GM13976 (cell line): ENCODE data around the gene ERC1.
"Not testable (repeated sequence)": the region's sequence is repeated elsewhere in the genome, so short reads cannot be mapped to it uniquely, and the experiment has no call there.

Source experiments
- DNase-seq: peaks from one replicate; pipeline ENCODE4 v3.0.0; 2012; ENCODE audit warnings: low spot score
- in situ Hi-C: fragments of 300-500 bp; cut with MboI; formaldehyde crosslinking; loops from one replicate; pipeline ENCODE4 v1.12.0; 2022; ENCODE audit warnings: low sequenced_read_pairs, mixed read lengths, inconsistent platforms; ENCODE audit not compliant: unreplicated experiment
- TF ChIP-seq, protein P1 (sequence below): IDR thresholded peaks from 2 replicates; pipeline ENCODE4 v1.5.1; 2012; ENCODE audit warnings: borderline replicate concordance, mild to moderate bottlenecking; ENCODE audit not compliant: insufficient read depth; ENCODE audit errors: extremely low read depth, missing control alignments, control extremely low read depth

Gene ERC1

DNA sequence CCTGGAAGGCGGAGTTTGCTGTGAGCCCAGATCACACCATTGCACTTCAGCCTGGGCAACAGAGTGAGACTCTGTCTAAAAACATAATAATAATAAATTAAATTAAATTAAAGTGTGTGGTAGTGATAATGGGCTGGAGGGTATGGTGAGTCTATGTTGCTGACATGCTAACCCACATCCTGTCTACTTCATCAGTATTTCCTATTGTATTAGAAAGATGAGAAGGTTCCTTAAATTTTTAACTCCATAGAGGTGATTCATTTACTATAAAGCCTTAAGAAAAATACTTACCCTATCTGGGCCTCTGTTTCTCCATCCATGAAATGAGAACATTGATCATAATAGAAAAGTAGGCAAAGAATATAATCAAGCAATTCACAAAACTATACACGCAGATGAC, 322.9 kb downstream of the ERC1 start:
- in situ Hi-C loops: no loop called here
- TF ChIP-seq, protein P1, sequence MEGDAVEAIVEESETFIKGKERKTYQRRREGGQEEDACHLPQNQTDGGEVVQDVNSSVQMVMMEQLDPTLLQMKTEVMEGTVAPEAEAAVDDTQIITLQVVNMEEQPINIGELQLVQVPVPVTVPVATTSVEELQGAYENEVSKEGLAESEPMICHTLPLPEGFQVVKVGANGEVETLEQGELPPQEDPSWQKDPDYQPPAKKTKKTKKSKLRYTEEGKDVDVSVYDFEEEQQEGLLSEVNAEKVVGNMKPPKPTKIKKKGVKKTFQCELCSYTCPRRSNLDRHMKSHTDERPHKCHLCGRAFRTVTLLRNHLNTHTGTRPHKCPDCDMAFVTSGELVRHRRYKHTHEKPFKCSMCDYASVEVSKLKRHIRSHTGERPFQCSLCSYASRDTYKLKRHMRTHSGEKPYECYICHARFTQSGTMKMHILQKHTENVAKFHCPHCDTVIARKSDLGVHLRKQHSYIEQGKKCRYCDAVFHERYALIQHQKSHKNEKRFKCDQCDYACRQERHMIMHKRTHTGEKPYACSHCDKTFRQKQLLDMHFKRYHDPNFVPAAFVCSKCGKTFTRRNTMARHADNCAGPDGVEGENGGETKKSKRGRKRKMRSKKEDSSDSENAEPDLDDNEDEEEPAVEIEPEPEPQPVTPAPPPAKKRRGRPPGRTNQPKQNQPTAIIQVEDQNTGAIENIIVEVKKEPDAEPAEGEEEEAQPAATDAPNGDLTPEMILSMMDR: no peak
- no peak for DNase-seq

DNA sequence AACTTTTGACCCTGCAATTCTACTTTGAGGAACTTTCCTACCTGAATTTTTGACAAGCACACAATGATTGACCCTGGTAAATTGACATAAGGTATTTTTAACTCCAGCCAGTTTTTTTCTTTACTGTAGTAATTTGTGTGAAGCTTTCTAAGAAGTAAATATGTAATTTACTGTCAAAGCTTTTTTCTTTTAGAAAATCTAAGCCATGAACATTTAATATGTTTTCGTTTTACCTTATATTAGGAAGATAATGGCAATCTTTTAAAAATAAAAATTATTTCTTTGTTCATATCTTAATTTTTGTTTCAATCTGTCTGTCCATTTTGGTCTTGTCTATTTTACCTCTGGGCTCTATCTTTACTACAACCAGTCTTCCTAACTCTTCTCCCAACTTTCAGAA, 323.5 kb downstream of the ERC1 start:
- in situ Hi-C loops: no loop called here
- TF ChIP-seq, protein P1: no peak
- no peak for DNase-seq

DNA sequence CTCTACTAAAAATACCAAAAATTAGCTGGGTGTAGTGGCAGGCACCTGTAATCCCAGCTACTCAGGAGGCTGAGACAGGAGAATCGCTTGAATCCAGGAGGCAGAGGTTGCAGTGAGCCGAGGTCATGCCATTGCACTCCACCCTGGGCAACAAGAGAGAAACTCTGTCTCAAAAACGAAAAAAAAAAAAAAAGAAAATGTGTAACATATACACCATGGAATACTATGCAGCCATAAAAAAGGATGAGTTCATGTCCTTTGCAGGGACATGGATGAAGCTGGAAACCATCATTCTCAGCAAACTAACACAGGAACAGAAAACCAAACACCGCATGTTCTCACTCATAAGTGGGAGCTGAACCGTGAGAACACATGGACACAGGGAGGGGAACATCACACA, 326.0 kb downstream of the ERC1 start:
- in situ Hi-C loops, DNase-seq: not testable (repeated sequence)

DNA sequence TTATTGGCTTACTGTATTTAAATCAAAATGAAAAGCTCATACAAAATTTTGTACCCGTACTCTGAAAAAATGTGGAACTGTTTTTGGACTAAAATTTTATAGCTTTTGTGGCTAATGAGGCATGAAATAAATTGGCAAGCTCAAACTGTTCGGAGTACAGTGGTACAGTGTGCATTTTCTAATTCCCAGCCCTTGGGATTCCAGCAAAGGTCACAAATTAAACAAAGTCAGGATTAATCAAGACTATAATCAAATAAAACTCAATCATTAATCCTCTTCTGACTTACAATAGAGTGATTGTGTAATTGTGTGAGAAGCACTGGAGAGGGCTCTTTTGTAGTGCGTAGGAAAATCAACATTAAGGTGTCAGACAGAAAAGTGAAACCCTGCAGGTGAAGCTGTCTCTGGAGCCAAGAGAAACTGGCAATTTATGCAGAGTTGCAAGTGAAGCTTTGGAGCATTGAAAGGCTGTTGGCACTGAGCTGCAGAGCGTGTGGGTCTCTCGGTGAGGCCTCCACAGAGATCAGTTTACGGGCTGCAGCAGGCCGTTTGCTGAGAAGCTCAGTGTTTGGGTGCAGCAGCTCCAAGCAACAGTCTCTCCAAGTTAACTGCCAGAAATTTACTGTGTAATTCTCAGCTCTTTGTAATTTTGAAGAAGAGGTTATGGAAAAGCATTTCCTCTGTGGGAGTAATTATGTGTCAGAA, 327.5 kb downstream of the ERC1 start:
- TF ChIP-seq, protein P1: no peak
- in situ Hi-C loops: no loop called here
- no peak for DNase-seq

DNA sequence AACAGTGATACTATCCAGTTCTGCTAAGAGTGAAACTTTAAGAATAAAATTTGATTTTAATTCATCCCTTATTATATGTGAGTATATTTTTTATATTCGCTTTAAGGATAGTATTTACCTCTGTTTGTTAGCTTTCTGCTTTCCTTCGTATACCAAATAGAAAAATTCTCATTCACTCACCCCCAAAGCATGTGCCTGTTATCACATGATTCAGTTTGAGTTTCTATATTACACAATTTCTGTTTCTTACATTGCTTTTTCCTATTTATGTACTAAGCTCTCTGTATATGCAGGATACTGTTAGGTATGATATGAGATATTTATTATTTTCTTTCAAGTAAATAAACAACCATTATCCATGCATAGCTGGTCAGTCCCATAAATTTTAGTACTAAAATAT, 328.2 kb downstream of the ERC1 start:
- TF ChIP-seq, protein P1: no peak
- DNase-seq: no peak
- in situ Hi-C loops: no loop called here

DNA sequence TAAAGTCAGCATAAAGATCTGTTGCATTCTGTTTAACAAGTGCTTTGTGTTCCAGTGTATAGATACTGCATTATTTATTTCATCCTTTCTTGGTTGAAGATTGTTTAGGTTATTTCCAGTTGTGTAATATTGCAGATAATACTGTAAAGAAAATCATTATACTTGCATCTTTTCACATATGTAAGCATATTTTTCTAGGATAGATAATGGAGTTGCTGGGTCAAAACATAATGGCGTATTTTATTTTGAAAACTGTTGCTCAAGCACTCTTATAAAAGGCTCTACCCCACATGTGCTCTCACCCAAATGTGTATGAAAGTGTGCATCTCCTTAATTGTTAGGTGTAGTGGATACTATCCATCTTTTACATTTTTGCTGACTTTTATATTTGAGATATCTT, 329.0 kb downstream of the ERC1 start:
- TF ChIP-seq, protein P1: no peak
- in situ Hi-C loops: no loop called here
- no peak for DNase-seq

DNA sequence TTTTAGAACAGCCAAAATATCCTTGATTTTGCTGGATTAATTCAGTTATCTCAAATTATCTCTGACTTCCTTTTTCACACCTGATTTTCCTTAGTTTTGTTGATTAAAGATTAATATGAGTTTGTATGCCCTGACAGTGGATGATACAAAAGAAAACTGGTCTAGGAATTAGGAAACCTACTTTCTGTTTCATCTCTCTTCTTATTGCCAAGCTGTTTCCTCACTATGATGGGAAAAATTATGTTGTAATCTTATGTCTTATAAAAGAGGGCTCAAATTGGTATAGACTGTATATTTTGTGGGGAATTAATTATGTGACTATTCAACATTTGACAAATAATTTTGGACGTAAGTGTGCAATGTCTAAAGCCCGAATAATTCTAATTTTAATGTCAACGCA, 331.8 kb downstream of the ERC1 start:
- no peak for DNase-seq
- TF ChIP-seq, protein P1: no peak
- in situ Hi-C loops: no loop called here
